GM12878 (cell line): ENCODE data around the gene FGF19.

Experiments used
- CBFB ChIP-seq: IDR thresholded peaks from 2 replicates; pipeline ENCODE4 v1.6.1; 2016; ENCODE audit warnings: antibody characterized with exemption, low read depth
- CREM ChIP-seq: IDR thresholded peaks from 2 replicates; pipeline ENCODE4 v1.6.1; 2014; ENCODE audit warnings: antibody characterized with exemption, low read depth
- CTCF ChIP-seq, 3 experiments: IDR thresholded peaks in 2 of 3; conservative IDR thresholded peaks in 1 of 3; 2 replicates each; pipeline ENCODE4 v1.5.1; 2011; ENCODE audit warnings: low read depth in 3 of 3, low read length in 3 of 3, mild to moderate bottlenecking in 3 of 3, control low read depth in 2 of 3, moderate library complexity in 2 of 3, inconsistent platforms in 1 of 3, mixed read lengths in 1 of 3; ENCODE audit not compliant: control insufficient read depth in 2 of 3, insufficient read depth in 1 of 3; ENCODE audit errors: extremely low read depth in 1 of 3
- EP300 ChIP-seq, 2 experiments: fragments of 150-350 bp in 1 of 2; IDR thresholded peaks; 2 replicates each; pipeline ENCODE4 v1.6.1; 2011 to 2012; ENCODE audit warnings: low read depth in 2 of 2, low read length in 2 of 2, borderline replicate concordance in 1 of 2, improper control_type of control experiment in 1 of 2, inconsistent platforms in 1 of 2; ENCODE audit not compliant: control insufficient read depth in 1 of 2
- EZH2 ChIP-seq: IDR thresholded peaks from 2 replicates; pipeline ENCODE4 v1.6.1; 2012; ENCODE audit warnings: low read depth, mild to moderate bottlenecking, control low read depth, inconsistent platforms, low read length, borderline replicate concordance; ENCODE audit not compliant: control insufficient read depth
- MYC ChIP-seq: IDR thresholded peaks from 2 replicates; pipeline ENCODE4 v1.6.1; 2011; ENCODE audit warnings: mild to moderate bottlenecking, low read length, moderate library complexity, inconsistent platforms; ENCODE audit not compliant: insufficient read depth, insufficient replicate concordance, insufficient read length, severe bottlenecking
- POLR2AphosphoS5 ChIP-seq: IDR thresholded peaks from 2 replicates; pipeline ENCODE4 v1.6.1; 2011; ENCODE audit warnings: mild to moderate bottlenecking, low read length, inconsistent platforms
- SMAD1 ChIP-seq: fragments of 450-650 bp; IDR thresholded peaks from 2 replicates; pipeline ENCODE4 v1.6.1; 2018; ENCODE audit warnings: mild to moderate bottlenecking, low read depth; ENCODE audit not compliant: partially characterized antibody
- SUPT20H ChIP-seq: IDR thresholded peaks from 2 replicates; pipeline ENCODE4 v1.6.1; 2011; ENCODE audit warnings: low read depth, mild to moderate bottlenecking, low read length, moderate library complexity, borderline replicate concordance; ENCODE audit not compliant: control insufficient read depth
- TCF12 ChIP-seq: IDR thresholded peaks from 2 replicates; pipeline ENCODE4 v1.6.1; 2011; ENCODE audit warnings: low read depth, mild to moderate bottlenecking, low read length
- ZNF274 ChIP-seq: IDR thresholded peaks from one replicate; pipeline ENCODE4 v1.8.0; 2011; ENCODE audit not compliant: insufficient read length, insufficient read depth
- ZSCAN29 ChIP-seq: fragments of 450-650 bp; IDR thresholded peaks from 2 replicates; pipeline ENCODE4 v1.6.1; 2017; ENCODE audit warnings: mild to moderate bottlenecking, moderate library complexity

GRCh38 chr11:69674267-69674885 lies 29.4 kb downstream of the FGF19 start:
- TF ChIP-seq CREM (no peak), MYC (no peak), SMAD1 (no peak), CTCF (IDR thresholded peaks at IDR 0.05 in 2 of 3, conservative IDR thresholded peaks at IDR 0.05 in 1 of 3; ENCODE audit: control insufficient read depth in 2 of 3, extremely low read depth in 1 of 3, insufficient read depth in 1 of 3, low read depth in 3 of 3, low read length in 3 of 3) (no peak), EZH2 (no peak), ZSCAN29 (no peak), POLR2AphosphoS5 (no peak), ZNF274 (no peak), CBFB (no peak), EP300 (IDR thresholded peaks at IDR 0.05; ENCODE audit: borderline replicate concordance in 1 of 2, control insufficient read depth in 1 of 2, low read depth in 2 of 2, low read length in 2 of 2) (no peak), TCF12 (no peak), SUPT20H (no peak)
